KMS-11 (cell line): Measurements from ENCODE around the gene RAF1.
"Not testable (repeated sequence)": the region's sequence is repeated elsewhere in the genome, so short reads cannot be mapped to it uniquely, and the experiment has no call there.

ENCODE experiments used
- H2AFZ ChIP-seq: fragments of 200-600 bp; sonication (generic); 2 replicates; pipeline ENCODE4 v1.6.1; 2016; ENCODE audit warnings: antibody characterized with exemption, mixed run types, low read depth
- H3K27ac ChIP-seq: fragments of 200-600 bp; sonication (generic); 2 replicates; pipeline ENCODE4 v1.6.1; 2016; ENCODE audit warnings: mild to moderate bottlenecking, mixed run types
- H3K27me3 ChIP-seq: fragments of 200-600 bp; sonication (generic); 2 replicates; pipeline ENCODE4 v1.6.1; 2017; ENCODE audit warnings: mild to moderate bottlenecking, low read depth, mixed run types, moderate library complexity; ENCODE audit not compliant: insufficient read depth
- H3K36me3 ChIP-seq: fragments of 200-600 bp; sonication (generic); 2 replicates; pipeline ENCODE4 v1.6.1; 2017; ENCODE audit warnings: mild to moderate bottlenecking, mixed run types; ENCODE audit not compliant: insufficient read depth
- H3K4me1 ChIP-seq: fragments of 200-600 bp; sonication (generic); 2 replicates; pipeline ENCODE4 v1.6.1; 2016; ENCODE audit warnings: mild to moderate bottlenecking, low read depth, mixed run types; ENCODE audit not compliant: poor library complexity, severe bottlenecking
- H3K4me2 ChIP-seq: fragments of 200-600 bp; sonication (generic); 2 replicates; pipeline ENCODE4 v1.7.0; 2016; ENCODE audit warnings: mild to moderate bottlenecking, mixed run types
- H3K4me3 ChIP-seq: fragments of 200-600 bp; sonication (generic); IDR thresholded peaks from 2 replicates; pipeline ENCODE4 v1.6.1; 2017; ENCODE audit warnings: low read depth, low read length, mixed read lengths; ENCODE audit not compliant: insufficient read depth
- H3K79me2 ChIP-seq: fragments of 200-600 bp; sonication (generic); 2 replicates; pipeline ENCODE4 v1.6.1; 2016; ENCODE audit warnings: low read depth, mixed run types; ENCODE audit not compliant: insufficient read depth
- H3K9ac ChIP-seq: fragments of 200-600 bp; sonication (generic); 2 replicates; pipeline ENCODE4 v1.6.1; 2016; ENCODE audit warnings: mild to moderate bottlenecking, mixed run types
- H4K20me1 ChIP-seq: fragments of 200-600 bp; sonication (generic); 2 replicates; pipeline ENCODE4 v1.6.1; 2016; ENCODE audit warnings: mild to moderate bottlenecking, mixed run types; ENCODE audit not compliant: insufficient read depth
- CTCF ChIP-seq: fragments of 200-600 bp; sonication (generic); conservative IDR thresholded peaks from 2 replicates; pipeline ENCODE4 v1.6.1; 2017; ENCODE audit warnings: low read depth, mild to moderate bottlenecking, antibody characterized with exemption, low read length, moderate library complexity, mixed read lengths

Gene RAF1

GRCh38 chr3:12545473-12545791, 118.5 kb downstream of the RAF1 start, which contains the start of gene MKRN2OS:
Gene MKRN2OS (minus strand): TSS chr3:12545499. CDS start chr3:12545464, 35 bp downstream.
- Histone ChIP-seq H3K27me3 (no peaks in the 10 kb centered on the region), H3K4me1 (no peaks in the 10 kb centered on the region), H3K27ac (no peak within 1 kb of the TSS), H3K4me3 (no peak within 1 kb of the TSS), H3K9ac (no peak within 1 kb of the TSS), H3K4me2 (no peak within 1 kb of the TSS), H4K20me1 (no peaks in the 10 kb centered on the region), H2AFZ (no peak within 1 kb of the TSS), H3K79me2 (no peaks in the 10 kb centered on the region), H3K36me3 (no peaks in the 10 kb centered on the region)
- TF ChIP-seq CTCF, result no peak

- H3K4me3 ChIP-seq, result no peak overlapping the region
- no peak overlapping the region for H3K4me2 ChIP-seq
- no peaks in the 10 kb centered on the region for H3K36me3 ChIP-seq
- H3K79me2 ChIP-seq, result no peaks in the 10 kb centered on the region
- no peaks in the 10 kb centered on the region for H3K4me1 ChIP-seq
- H3K27ac ChIP-seq, result no peak overlapping the region
- H3K9ac ChIP-seq, result no peak overlapping the region
- no peak for TF ChIP-seq CTCF
- no peaks in the 10 kb centered on the region for H3K27me3 ChIP-seq
- H4K20me1 ChIP-seq, result no peaks in the 10 kb centered on the region
- H2AFZ ChIP-seq, result no peak overlapping the region
These were observed 119.1 kb downstream of the RAF1 start for GRCh38 chr3:12544652-12545472.

GRCh38 chr3:12543497-12543896, 120.4 kb downstream of the RAF1 start:
- not testable (repeated sequence) for H3K4me2 ChIP-seq, H3K27me3 ChIP-seq, H3K4me1 ChIP-seq, H3K9ac ChIP-seq, H3K4me3 ChIP-seq, H4K20me1 ChIP-seq, H3K27ac ChIP-seq, H3K36me3 ChIP-seq, H3K79me2 ChIP-seq, H2AFZ ChIP-seq

GRCh38 chr3:12541625-12542024, 122.3 kb downstream of the RAF1 start:
- H3K79me2 ChIP-seq, result no peaks in the 10 kb centered on the region
- H3K4me1 ChIP-seq, result no peaks in the 10 kb centered on the region
- no peak overlapping the region for H3K4me2 ChIP-seq
- no peak overlapping the region for H3K27ac ChIP-seq
- no peaks in the 10 kb centered on the region for H4K20me1 ChIP-seq
- no peak overlapping the region for H2AFZ ChIP-seq
- H3K4me3 ChIP-seq, result no peak overlapping the region
- no peak for TF ChIP-seq CTCF
- no peaks in the 10 kb centered on the region for H3K36me3 ChIP-seq
- H3K27me3 ChIP-seq, result no peaks in the 10 kb centered on the region
- H3K9ac ChIP-seq, result no peak overlapping the region

GRCh38 chr3:12536423-12536822, 127.5 kb downstream of the RAF1 start:
- no peak overlapping the region for H3K27ac ChIP-seq
- no peaks in the 10 kb centered on the region for H4K20me1 ChIP-seq
- H3K4me3 ChIP-seq, result no peak overlapping the region
- H3K36me3 ChIP-seq, result no peaks in the 10 kb centered on the region
- H3K79me2 ChIP-seq, result no peaks in the 10 kb centered on the region
- no peak for TF ChIP-seq CTCF
- no peak overlapping the region for H3K4me2 ChIP-seq
- no peak overlapping the region for H2AFZ ChIP-seq
- no peak overlapping the region for H3K9ac ChIP-seq
- no peaks in the 10 kb centered on the region for H3K4me1 ChIP-seq
- no peaks in the 10 kb centered on the region for H3K27me3 ChIP-seq
